Muscle layer of duodenum (tissue), 2 donors: Measurements from ENCODE around the gene DCD.
"Not testable (repeated sequence)": the region's sequence is repeated elsewhere in the genome, so short reads cannot be mapped to it uniquely, and the experiment has no call there.

Experiments used
- H3K27ac ChIP-seq: one replicate; pipeline ENCODE4 v1.7.0; 2013; ENCODE audit warnings: mild to moderate bottlenecking, low read length
- H3K27me3 ChIP-seq: one replicate; pipeline ENCODE4 v1.7.0; 2013; ENCODE audit warnings: low read depth, mild to moderate bottlenecking, control low read depth, low read length
- H3K36me3 ChIP-seq, 2 donors: one replicate each; pipeline ENCODE4 v1.7.0; 2013; ENCODE audit warnings: low read length in 2 of 2, control low read depth in 1 of 2, mild to moderate bottlenecking in 1 of 2; ENCODE audit not compliant: insufficient read depth in 2 of 2, control insufficient read depth in 1 of 2
- H3K4me1 ChIP-seq, 2 donors: one replicate each; pipeline ENCODE4 v1.7.0; 2013; ENCODE audit warnings: low read length in 2 of 2, mild to moderate bottlenecking in 2 of 2, control low read depth in 1 of 2, moderate library complexity in 1 of 2; ENCODE audit not compliant: insufficient read depth in 2 of 2, control insufficient read depth in 1 of 2
- H3K4me3 ChIP-seq, 2 donors: one replicate each; pipeline ENCODE4 v1.7.0; 2013; ENCODE audit warnings: low read length in 2 of 2, low read depth in 1 of 2, mild to moderate bottlenecking in 1 of 2
- H3K9me3 ChIP-seq, 2 donors: one replicate each; pipeline ENCODE4 v1.7.0; 2013; ENCODE audit warnings: low read length in 2 of 2, control low read depth in 1 of 2, mild to moderate bottlenecking in 1 of 2; ENCODE audit not compliant: control insufficient read depth in 1 of 2
- donor health status: healthy.

The DCD gene

GRCh38 chr12:54650889-54651288, 2.7 kb upstream of the DCD start:
- Histone ChIP-seq H3K27ac (no peak overlapping the region), H3K4me1 (peaks cover 0 to 3% of the 10 kb centered on the region in 2 donors), H3K36me3 (no peaks in the 10 kb centered on the region), H3K4me3 (no peak overlapping the region), H3K27me3 (no peaks in the 10 kb centered on the region), H3K9me3 (no peaks in the 10 kb centered on the region)

GRCh38 chr12:54650409-54650808, 2.2 kb upstream of the DCD start:
- H3K27ac ChIP-seq = no peak overlapping the region
- no peaks in the 10 kb centered on the region for H3K36me3 ChIP-seq
- H3K27me3 ChIP-seq = no peaks in the 10 kb centered on the region

GRCh38 chr12:54649825-54650224, 1.7 kb upstream of the DCD start:
- no peaks in the 10 kb centered on the region for H3K9me3 ChIP-seq
- no peaks in the 10 kb centered on the region for H3K27me3 ChIP-seq
- H3K36me3 ChIP-seq = no peaks in the 10 kb centered on the region

More at GRCh38 chr12:54650409-54650808, 2.2 kb upstream of the DCD start:
- H3K4me3 ChIP-seq = no peak overlapping the region
- no peaks in the 10 kb centered on the region for H3K9me3 ChIP-seq
- H3K4me1 ChIP-seq = peaks cover 0 to 3% of the 10 kb centered on the region in 2 donors

GRCh38 chr12:54641554-54641953, 6.6 kb downstream of the DCD start:
- no peaks in the 10 kb centered on the region for H3K36me3 ChIP-seq
- H3K4me3 ChIP-seq = no peak overlapping the region
- H3K27ac ChIP-seq = no peak overlapping the region
- no peaks in the 10 kb centered on the region for H3K4me1 ChIP-seq
- no peaks in the 10 kb centered on the region for H3K9me3 ChIP-seq
- H3K27me3 ChIP-seq = no peaks in the 10 kb centered on the region

More at GRCh38 chr12:54649825-54650224, 1.7 kb upstream of the DCD start:
- Histone ChIP-seq H3K27ac (no peak overlapping the region), H3K4me3 (no peak overlapping the region), H3K4me1 (peaks cover 0 to 3% of the 10 kb centered on the region in 2 donors)

GRCh38 chr12:54641089-54641488, 7.1 kb downstream of the DCD start:
- H3K36me3 ChIP-seq = no peaks in the 10 kb centered on the region

GRCh38 chr12:54639112-54639511, 9.1 kb downstream of the DCD start:
- not testable (repeated sequence) for H3K4me3 ChIP-seq, H3K36me3 ChIP-seq, H3K27me3 ChIP-seq, H3K9me3 ChIP-seq, H3K27ac ChIP-seq, H3K4me1 ChIP-seq

More at GRCh38 chr12:54641089-54641488, 7.1 kb downstream of the DCD start:
- H3K27me3 ChIP-seq = no peaks in the 10 kb centered on the region
- H3K4me3 ChIP-seq = no peak overlapping the region
- no peaks in the 10 kb centered on the region for H3K9me3 ChIP-seq
- H3K27ac ChIP-seq = no peak overlapping the region
- no peaks in the 10 kb centered on the region for H3K4me1 ChIP-seq

- H3K9me3 ChIP-seq = no peaks in the 10 kb centered on the region
- no peaks in the 10 kb centered on the region for H3K27me3 ChIP-seq
- no peaks in the 10 kb centered on the region for H3K4me1 ChIP-seq
- no peaks in the 10 kb centered on the region for H3K36me3 ChIP-seq
- no peak within 1 kb of the TSS for H3K27ac ChIP-seq
- no peak within 1 kb of the TSS for H3K4me3 ChIP-seq
These were observed 13.4 kb downstream of the DCD start, which contains the start of gene LACRT for GRCh38 chr12:54634795-54635194. LACRT (minus strand) TSS chr12:54634895; CDS start chr12:54634841, 54 bp downstream.

- no peaks in the 10 kb centered on the region for H3K9me3 ChIP-seq
- no peaks in the 10 kb centered on the region for H3K4me1 ChIP-seq
- no peak overlapping the region for H3K4me3 ChIP-seq
- H3K27me3 ChIP-seq = no peaks in the 10 kb centered on the region
- H3K36me3 ChIP-seq = no peaks in the 10 kb centered on the region
- H3K27ac ChIP-seq = no peak overlapping the region
These were observed 16.0 kb downstream of the DCD start for GRCh38 chr12:54631988-54632728.

- H3K27ac ChIP-seq = no peak overlapping the region
These were observed 16.6 kb downstream of the DCD start for GRCh38 chr12:54631551-54631950.

GRCh38 chr12:54629925-54630324, 18.2 kb downstream of the DCD start:
- Histone ChIP-seq H3K27ac (no peak overlapping the region), H3K9me3 (no peaks in the 10 kb centered on the region), H3K36me3 (no peaks in the 10 kb centered on the region), H3K27me3 (no peaks in the 10 kb centered on the region), H3K4me1 (no peaks in the 10 kb centered on the region), H3K4me3 (no peak overlapping the region)

More at GRCh38 chr12:54631551-54631950, 16.6 kb downstream of the DCD start:
- no peaks in the 10 kb centered on the region for H3K9me3 ChIP-seq
- H3K4me3 ChIP-seq = no peak overlapping the region
- H3K27me3 ChIP-seq = no peaks in the 10 kb centered on the region
- H3K36me3 ChIP-seq = no peaks in the 10 kb centered on the region
- no peaks in the 10 kb centered on the region for H3K4me1 ChIP-seq

- Histone ChIP-seq H3K9me3 (no peaks in the 10 kb centered on the region), H3K27me3 (no peaks in the 10 kb centered on the region), H3K4me3 (no peak overlapping the region)
These were observed 19.8 kb downstream of the DCD start for GRCh38 chr12:54628186-54628846.

More at GRCh38 chr12:54628186-54628846, 19.8 kb downstream of the DCD start:
- no peaks in the 10 kb centered on the region for H3K4me1 ChIP-seq
- H3K27ac ChIP-seq = no peak overlapping the region
- H3K36me3 ChIP-seq = no peaks in the 10 kb centered on the region
